Fibroblast of lung (primary cell): ENCODE measurements around the gene NFKBIB. TPM values are rescaled to one million over a fixed set of nuclear protein-coding genes. Genes with fewer than 3 reads are reported as not detected.

Source experiments
- DNase-seq, 2 donors: peaks; one replicate each; pipeline versions ENCODE4 v3.0.0 to v3.0.0-alpha.2; 2010; ENCODE audit warnings: low read depth in 2 of 2
- H2AFZ ChIP-seq: 2 replicates; pipeline ENCODE4 v1.5.1; 2012; ENCODE audit warnings: low read length, control low read depth, inconsistent platforms
- H3K27ac ChIP-seq: 2 replicates; pipeline ENCODE4 v1.5.1; 2011; ENCODE audit warnings: low read length, control low read depth; ENCODE audit not compliant: insufficient read depth
- H3K27me3 ChIP-seq: 2 replicates; pipeline ENCODE4 v1.5.1; 2011; ENCODE audit warnings: mild to moderate bottlenecking, low read length; ENCODE audit not compliant: control insufficient read depth, insufficient read depth
- H3K36me3 ChIP-seq: 2 replicates; pipeline ENCODE4 v1.5.1; 2011; ENCODE audit warnings: low read length; ENCODE audit not compliant: control insufficient read depth, insufficient read depth
- H3K4me1 ChIP-seq: 2 replicates; pipeline ENCODE4 v1.5.1; 2011; ENCODE audit warnings: low read length; ENCODE audit not compliant: control insufficient read depth, insufficient read depth; ENCODE audit errors: extremely low read depth
- H3K4me2 ChIP-seq: 2 replicates; pipeline ENCODE4 v1.5.1; 2011; ENCODE audit warnings: low read length, control low read depth; ENCODE audit not compliant: insufficient read depth; ENCODE audit errors: extremely low read depth
- H3K4me3 ChIP-seq, 4 experiments: fragments of 200-600 bp in 1 of 4; sonication (generic) in 1 of 4; replicated peaks in 1 of 4; 2 replicates each; pipeline ENCODE4 v1.5.1; 2011 to 2016; ENCODE audit warnings: low read length in 4 of 4, low read depth in 3 of 4, mild to moderate bottlenecking in 3 of 4, control low read depth in 2 of 4, inconsistent platforms in 1 of 4, mixed read lengths in 1 of 4; ENCODE audit not compliant: insufficient read depth in 1 of 4; ENCODE audit errors: control extremely low read depth in 1 of 4
- H3K79me2 ChIP-seq: 2 replicates; pipeline ENCODE4 v1.5.1; 2012; ENCODE audit warnings: mild to moderate bottlenecking, low read length, inconsistent platforms; ENCODE audit not compliant: control insufficient read depth, insufficient read depth
- H3K9ac ChIP-seq: 2 replicates; pipeline ENCODE4 v1.5.1; 2011; ENCODE audit warnings: mild to moderate bottlenecking, low read length, control low read depth; ENCODE audit not compliant: insufficient read depth
- H3K9me3 ChIP-seq: 2 replicates; pipeline ENCODE4 v1.5.1; 2012; ENCODE audit warnings: low read depth, low read length; ENCODE audit not compliant: control insufficient read depth, insufficient read depth
- H4K20me1 ChIP-seq: 2 replicates; pipeline ENCODE4 v1.5.1; 2011; ENCODE audit warnings: low read length; ENCODE audit not compliant: control insufficient read depth, insufficient read depth; ENCODE audit errors: extremely low read depth
- EZH2 ChIP-seq: IDR thresholded peaks from 2 replicates; pipeline ENCODE4 v1.5.1; 2012; ENCODE audit warnings: low read length, control low read depth, mild to moderate bottlenecking; ENCODE audit errors: missing control alignments
- polyA plus RNA-seq, 2 donors: library from polyadenylated mRNA; depleted of rRNA in 1 of 2; stranded (reverse) in 1 of 2; unstranded in 1 of 2; fragments of >200 nt; gene quantifications; 2 replicates each; pipeline ENCODE4 v1.2.1, GENCODE V29; 2011 to 2012; ENCODE audit warnings: missing spikeins in 1 of 2
- total RNA-seq: library from RNA; depleted of rRNA; stranded (reverse); fragments of >200 nt; gene quantifications from 2 replicates; pipeline ENCODE4 v1.2.1, GENCODE V29; 2014
- TF ChIP-seq, protein P1 (sequence below), 2 donors: IDR thresholded peaks in 1 of 2; conservative IDR thresholded peaks in 1 of 2; 1 replicate in 1 of 2; 2 replicates in 1 of 2; pipeline ENCODE4 v1.5.1; 2011 to 2012; ENCODE audit warnings: low read length in 2 of 2, control low read depth in 1 of 2, inconsistent platforms in 1 of 2, low read depth in 1 of 2, mild to moderate bottlenecking in 1 of 2

Gene NFKBIB
- total and polyA plus RNA-seq, 2 donors (not counting 1 experiment from before 2014, with no cell fraction given): 8.3 to 10.9 TPM

DNA sequence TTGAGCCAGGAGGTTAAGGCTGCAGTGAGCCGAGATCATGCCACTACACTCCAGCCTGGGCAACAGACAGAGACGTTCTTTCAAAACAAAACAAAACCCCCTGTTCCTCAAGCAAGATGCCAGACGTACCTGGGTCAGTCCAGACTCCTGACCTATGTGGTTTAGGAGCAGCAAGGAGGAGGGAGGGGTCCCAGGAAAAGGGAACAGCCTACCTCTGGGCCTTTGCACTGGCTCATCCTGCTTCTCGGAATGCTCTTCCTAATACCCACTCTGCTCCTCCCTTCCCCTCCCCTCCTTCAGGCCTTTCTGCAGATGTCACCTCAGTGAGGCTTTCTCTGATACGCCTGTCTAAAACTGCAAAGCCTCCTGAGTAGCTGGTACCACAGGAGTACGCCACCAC is 31.2 kb upstream of the NFKBIB start:
- Histone ChIP-seq H4K20me1 (no peaks in the 10 kb centered on the region), H3K9ac (no peak overlapping the region), H3K9me3 (no peaks in the 10 kb centered on the region), H2AFZ (no peak overlapping the region), H3K79me2 (no peaks in the 10 kb centered on the region), H3K4me2 (no peak overlapping the region), H3K27me3 (no peaks in the 10 kb centered on the region), H3K27ac (no peak overlapping the region), H3K36me3 (no peaks in the 10 kb centered on the region), H3K4me3 (no peak overlapping the region), H3K4me1 (peaks cover 2% of the 10 kb centered on the region)
- no peak for DNase-seq
- TF ChIP-seq EZH2: no peak
- TF ChIP-seq, protein P1, sequence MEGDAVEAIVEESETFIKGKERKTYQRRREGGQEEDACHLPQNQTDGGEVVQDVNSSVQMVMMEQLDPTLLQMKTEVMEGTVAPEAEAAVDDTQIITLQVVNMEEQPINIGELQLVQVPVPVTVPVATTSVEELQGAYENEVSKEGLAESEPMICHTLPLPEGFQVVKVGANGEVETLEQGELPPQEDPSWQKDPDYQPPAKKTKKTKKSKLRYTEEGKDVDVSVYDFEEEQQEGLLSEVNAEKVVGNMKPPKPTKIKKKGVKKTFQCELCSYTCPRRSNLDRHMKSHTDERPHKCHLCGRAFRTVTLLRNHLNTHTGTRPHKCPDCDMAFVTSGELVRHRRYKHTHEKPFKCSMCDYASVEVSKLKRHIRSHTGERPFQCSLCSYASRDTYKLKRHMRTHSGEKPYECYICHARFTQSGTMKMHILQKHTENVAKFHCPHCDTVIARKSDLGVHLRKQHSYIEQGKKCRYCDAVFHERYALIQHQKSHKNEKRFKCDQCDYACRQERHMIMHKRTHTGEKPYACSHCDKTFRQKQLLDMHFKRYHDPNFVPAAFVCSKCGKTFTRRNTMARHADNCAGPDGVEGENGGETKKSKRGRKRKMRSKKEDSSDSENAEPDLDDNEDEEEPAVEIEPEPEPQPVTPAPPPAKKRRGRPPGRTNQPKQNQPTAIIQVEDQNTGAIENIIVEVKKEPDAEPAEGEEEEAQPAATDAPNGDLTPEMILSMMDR (conservative IDR thresholded peaks at IDR 0.05 in 1 of 2, IDR thresholded peaks at IDR 0.05 in 1 of 2; ENCODE audit: low read depth in 1 of 2, low read length in 2 of 2): no peak

DNA sequence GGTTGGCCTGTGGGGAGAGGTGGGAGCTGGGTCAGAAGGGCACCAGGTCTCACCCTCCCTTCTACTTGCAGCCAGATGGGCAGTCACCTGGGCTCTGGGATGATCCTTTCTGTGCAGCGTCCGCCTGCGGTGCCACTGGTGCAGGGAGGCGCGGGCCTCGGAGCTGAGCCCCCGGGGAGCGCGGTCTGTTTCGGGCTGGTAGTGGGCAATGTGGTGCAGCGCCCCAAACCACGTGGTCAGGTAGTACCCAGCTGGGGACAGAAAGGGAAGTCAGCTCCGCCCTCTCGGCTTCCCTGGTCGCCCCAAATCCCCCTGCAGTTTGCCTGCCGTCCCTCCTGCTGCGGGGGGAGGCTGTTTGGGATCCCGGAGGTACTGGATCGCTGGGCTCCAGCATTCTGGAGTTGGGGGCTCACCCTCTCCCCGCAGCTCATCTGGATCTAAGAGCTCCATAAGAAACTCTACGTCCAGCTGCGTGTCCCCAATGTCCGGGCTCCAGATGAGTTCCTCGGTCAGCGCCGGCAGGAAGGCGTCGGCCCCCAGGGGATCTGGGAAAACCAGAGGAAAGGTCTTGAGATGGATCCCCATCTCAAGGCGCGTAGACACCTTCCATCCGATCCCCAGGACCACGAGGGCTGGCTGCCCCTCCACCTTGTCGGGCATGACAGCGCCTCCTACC is 30.5 kb upstream of the NFKBIB start:
- TF ChIP-seq, protein P1 (conservative IDR thresholded peaks at IDR 0.05 in 1 of 2, IDR thresholded peaks at IDR 0.05 in 1 of 2; ENCODE audit: low read depth in 1 of 2, low read length in 2 of 2): no peak
- no peak for TF ChIP-seq EZH2
- no peak for DNase-seq
- Histone ChIP-seq H3K79me2 (no peaks in the 10 kb centered on the region), H3K9ac (no peak overlapping the region), H2AFZ (peak overlapping the region; percentile 78), H3K27ac (no peak overlapping the region), H3K4me2 (peak overlapping the region; percentile 81), H4K20me1 (no peaks in the 10 kb centered on the region), H3K36me3 (no peaks in the 10 kb centered on the region), H3K27me3 (no peaks in the 10 kb centered on the region), H3K4me1 (peaks cover 2% of the 10 kb centered on the region), H3K9me3 (no peaks in the 10 kb centered on the region), H3K4me3 (peak overlapping the region; percentile 36 to 60 (median 52))

DNA sequence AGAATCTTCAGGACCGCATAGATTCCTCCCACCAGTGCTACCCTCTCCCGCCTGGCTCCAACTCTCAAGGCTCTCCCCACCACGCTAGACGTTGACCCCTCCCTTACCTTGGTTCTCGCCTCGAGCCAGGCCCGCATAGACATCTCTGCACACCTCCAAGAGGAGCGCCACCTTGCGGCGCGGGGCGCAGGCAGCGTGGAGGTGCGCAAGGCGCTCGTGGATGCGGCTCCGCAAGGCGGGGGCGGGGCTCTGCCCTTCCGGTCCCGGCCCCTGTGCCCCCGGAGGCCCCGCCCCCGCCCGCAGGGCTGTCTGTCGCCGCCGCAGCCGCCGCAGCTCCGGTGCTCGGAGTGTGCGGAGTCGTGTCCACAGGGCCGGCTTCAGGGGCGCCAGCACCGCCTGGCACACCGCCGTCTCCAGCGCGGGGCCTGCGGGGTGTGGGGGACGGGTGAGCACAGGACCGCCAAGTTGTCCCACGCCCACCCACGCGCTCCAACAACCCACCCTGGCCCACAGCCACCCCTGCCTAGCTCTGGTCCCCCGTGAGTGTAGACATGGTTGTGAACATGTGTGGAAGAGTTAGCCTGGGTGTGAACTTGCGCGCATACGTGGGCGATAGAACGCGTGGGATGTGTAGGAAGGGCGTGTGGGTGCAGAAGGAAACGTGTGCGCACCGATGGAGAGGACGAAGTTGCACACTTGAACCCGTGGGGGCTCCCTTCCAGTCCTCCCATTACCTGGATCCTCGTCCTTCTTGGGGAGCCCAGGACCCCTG is 29.7 kb upstream of the NFKBIB start:
- peak overlapping the region; percentile 81 for H3K4me2 ChIP-seq
- no peak overlapping the region for H3K27ac ChIP-seq
- H3K9me3 ChIP-seq: no peaks in the 10 kb centered on the region
- H3K27me3 ChIP-seq: no peaks in the 10 kb centered on the region
- no peaks in the 10 kb centered on the region for H3K79me2 ChIP-seq
- peaks cover 2% of the 10 kb centered on the region for H3K4me1 ChIP-seq
- H3K36me3 ChIP-seq: no peaks in the 10 kb centered on the region
- DNase-seq: peak; percentile 44 to 46
- peak overlapping the region; percentile 78 for H2AFZ ChIP-seq
- no peak overlapping the region for H3K9ac ChIP-seq
- H3K4me3 ChIP-seq: peak overlapping the region; percentile 36 to 60 (median 52)
- H4K20me1 ChIP-seq: no peaks in the 10 kb centered on the region
- TF ChIP-seq EZH2: no peak
- TF ChIP-seq, protein P1 (conservative IDR thresholded peaks at IDR 0.05 in 1 of 2, IDR thresholded peaks at IDR 0.05 in 1 of 2; ENCODE audit: low read depth in 1 of 2, low read length in 2 of 2): peak; percentile 72 to 73
